HepG2 (cell line): ENCODE measurements around the gene ANKRD61. TPM values are rescaled to one million over a fixed set of nuclear protein-coding genes. Genes with fewer than 3 reads are reported as not detected.

ENCODE experiments used
- CBX2 ChIP-seq, 2 experiments: fragments of 200-600 bp in 1 of 2; sonication (generic); formaldehyde crosslinking in 1 of 2; IDR thresholded peaks; 2 replicates each; pipeline versions ENCODE4 v1.7.0 to v1.8.1; 2018 to 2022; ENCODE audit warnings: low read depth in 2 of 2, low read length in 1 of 2, mild to moderate bottlenecking in 1 of 2, missing genetic modification reagents in 1 of 2
- CEBPB ChIP-seq: IDR thresholded peaks from 2 replicates; pipeline ENCODE4 v1.6.1; 2011; ENCODE audit warnings: low read depth, low read length, improper control_type of control experiment, borderline replicate concordance
- GZF1 ChIP-seq: sonication (generic); formaldehyde crosslinking; IDR thresholded peaks from 2 replicates; pipeline ENCODE4 v1.5.1; 2020; ENCODE audit warnings: mild to moderate bottlenecking, missing genetic modification reagents
- HNF1B ChIP-seq: sonication (generic); formaldehyde crosslinking; IDR thresholded peaks from 2 replicates; pipeline ENCODE4 v1.5.1; 2020; ENCODE audit warnings: mild to moderate bottlenecking, moderate library complexity, missing genetic modification reagents
- ONECUT2 ChIP-seq: sonication (generic); formaldehyde crosslinking; IDR thresholded peaks from 2 replicates; pipeline ENCODE4 v1.4.0; 2020; ENCODE audit warnings: missing genetic modification reagents
- PATZ1 ChIP-seq: sonication (generic); formaldehyde crosslinking; IDR thresholded peaks from 2 replicates; pipeline ENCODE4 v1.4.0; 2020; ENCODE audit warnings: missing genetic modification reagents
- SMAD1 ChIP-seq: sonication (generic); formaldehyde crosslinking; IDR thresholded peaks from 2 replicates; pipeline ENCODE4 v1.4.0; 2020; ENCODE audit warnings: missing genetic modification reagents, low read depth, mild to moderate bottlenecking, borderline replicate concordance
- SOX5 ChIP-seq: IDR thresholded peaks from 2 replicates; pipeline ENCODE4 v1.6.1; 2016; ENCODE audit warnings: borderline replicate concordance
- TBX3 ChIP-seq: fragments of 450-650 bp; IDR thresholded peaks from 2 replicates; pipeline ENCODE4 v1.6.1; 2017; ENCODE audit warnings: antibody characterized with exemption, mild to moderate bottlenecking, inconsistent platforms, borderline replicate concordance
- ZNF276 ChIP-seq: sonication (generic); formaldehyde crosslinking; IDR thresholded peaks from 2 replicates; pipeline ENCODE4 v1.4.0; 2020; ENCODE audit warnings: mild to moderate bottlenecking, low read depth, missing genetic modification reagents
- ZNF512 ChIP-seq: sonication (generic); formaldehyde crosslinking; IDR thresholded peaks from 2 replicates; pipeline ENCODE4 v1.4.0; 2020; ENCODE audit warnings: mild to moderate bottlenecking, missing genetic modification reagents
- ZNF652 ChIP-seq: IDR thresholded peaks from 2 replicates; pipeline ENCODE4 v1.6.1; 2016; ENCODE audit warnings: low read depth, borderline replicate concordance
- ZNF687 ChIP-seq: sonication (generic); formaldehyde crosslinking; IDR thresholded peaks from 2 replicates; pipeline ENCODE4 v1.5.1; 2020; ENCODE audit warnings: mild to moderate bottlenecking, missing genetic modification reagents, moderate library complexity
- polyA plus RNA-seq, 8 experiments: library from polyadenylated mRNA; depleted of rRNA in 3 of 8; stranded (reverse) in 7 of 8; unstranded in 1 of 8; fragments of >200 nt; fragmentation: Illumina TruSeq in 4 of 8; extraction: Trizol in 4 of 8; gene quantifications; 2 replicates each; pipeline versions ENCODE4 v1.2.1 to v1.2.3, GENCODE V29; 2011 to 2016; ENCODE audit warnings: low read depth in 4 of 8, missing spikeins in 1 of 8, mixed read lengths in 1 of 8; ENCODE audit not compliant: insufficient read depth in 1 of 8
- total RNA-seq, 5 experiments: library from RNA; depleted of rRNA; stranded (reverse); fragments of >200 nt; fragmentation: Illumina TruSeq; extraction: Trizol; gene quantifications; 2 replicates each; pipeline ENCODE4 v1.2.3, GENCODE V29; 2016; ENCODE audit warnings: low read depth in 1 of 5

The ANKRD61 gene
- total and polyA plus RNA-seq, 2 of the 13 experiments (the other 11 are each of a cell fraction or from before 2014, with no cell fraction given), result 0.13 TPM; not detected in 1

- no peak for TF ChIP-seq HNF1B (CRISPR knock-in tag)
- no peak for TF ChIP-seq CBX2 (IDR thresholded peaks at IDR 0.05; ENCODE audit: low read depth, low read length)
- no peak for TF ChIP-seq CBX2 (CRISPR knock-in tag; IDR thresholded peaks at IDR 0.05; ENCODE audit: low read depth)
- TF ChIP-seq ZNF512, result no peak
- TF ChIP-seq SMAD1 (CRISPR knock-in tag), result no peak
- no peak for TF ChIP-seq ZNF652 (CRISPR knock-in tag)
- TF ChIP-seq CEBPB, result no peak
- TF ChIP-seq ZNF687 (CRISPR knock-in tag), result no peak
- TF ChIP-seq TBX3, result no peak
- no peak for TF ChIP-seq ONECUT2 (CRISPR knock-in tag)
- no peak for TF ChIP-seq ZNF276 (CRISPR knock-in tag)
- no peak for TF ChIP-seq GZF1 (CRISPR knock-in tag)
- TF ChIP-seq SOX5 (CRISPR knock-in tag), result peak; percentile 36; the same call in 1 of the 2 replicates
- 0 out of 2 replicates have a peak, but pooled peaks have one; percentile 17 for TF ChIP-seq PATZ1 (CRISPR knock-in tag)
Observed at GRCh38 chr7:6057316-6058129, 26.3 kb downstream of the ANKRD61 start (continued).
